ENCODE results near the gene PHC3.
"Not testable (repeated sequence)": the region's sequence is repeated elsewhere in the genome, so short reads cannot be mapped to it uniquely, and the experiment has no call there.

The PHC3 gene, protein sequence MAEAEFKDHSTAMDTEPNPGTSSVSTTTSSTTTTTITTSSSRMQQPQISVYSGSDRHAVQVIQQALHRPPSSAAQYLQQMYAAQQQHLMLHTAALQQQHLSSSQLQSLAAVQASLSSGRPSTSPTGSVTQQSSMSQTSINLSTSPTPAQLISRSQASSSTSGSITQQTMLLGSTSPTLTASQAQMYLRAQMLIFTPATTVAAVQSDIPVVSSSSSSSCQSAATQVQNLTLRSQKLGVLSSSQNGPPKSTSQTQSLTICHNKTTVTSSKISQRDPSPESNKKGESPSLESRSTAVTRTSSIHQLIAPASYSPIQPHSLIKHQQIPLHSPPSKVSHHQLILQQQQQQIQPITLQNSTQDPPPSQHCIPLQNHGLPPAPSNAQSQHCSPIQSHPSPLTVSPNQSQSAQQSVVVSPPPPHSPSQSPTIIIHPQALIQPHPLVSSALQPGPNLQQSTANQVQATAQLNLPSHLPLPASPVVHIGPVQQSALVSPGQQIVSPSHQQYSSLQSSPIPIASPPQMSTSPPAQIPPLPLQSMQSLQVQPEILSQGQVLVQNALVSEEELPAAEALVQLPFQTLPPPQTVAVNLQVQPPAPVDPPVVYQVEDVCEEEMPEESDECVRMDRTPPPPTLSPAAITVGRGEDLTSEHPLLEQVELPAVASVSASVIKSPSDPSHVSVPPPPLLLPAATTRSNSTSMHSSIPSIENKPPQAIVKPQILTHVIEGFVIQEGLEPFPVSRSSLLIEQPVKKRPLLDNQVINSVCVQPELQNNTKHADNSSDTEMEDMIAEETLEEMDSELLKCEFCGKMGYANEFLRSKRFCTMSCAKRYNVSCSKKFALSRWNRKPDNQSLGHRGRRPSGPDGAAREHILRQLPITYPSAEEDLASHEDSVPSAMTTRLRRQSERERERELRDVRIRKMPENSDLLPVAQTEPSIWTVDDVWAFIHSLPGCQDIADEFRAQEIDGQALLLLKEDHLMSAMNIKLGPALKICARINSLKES

DNA sequence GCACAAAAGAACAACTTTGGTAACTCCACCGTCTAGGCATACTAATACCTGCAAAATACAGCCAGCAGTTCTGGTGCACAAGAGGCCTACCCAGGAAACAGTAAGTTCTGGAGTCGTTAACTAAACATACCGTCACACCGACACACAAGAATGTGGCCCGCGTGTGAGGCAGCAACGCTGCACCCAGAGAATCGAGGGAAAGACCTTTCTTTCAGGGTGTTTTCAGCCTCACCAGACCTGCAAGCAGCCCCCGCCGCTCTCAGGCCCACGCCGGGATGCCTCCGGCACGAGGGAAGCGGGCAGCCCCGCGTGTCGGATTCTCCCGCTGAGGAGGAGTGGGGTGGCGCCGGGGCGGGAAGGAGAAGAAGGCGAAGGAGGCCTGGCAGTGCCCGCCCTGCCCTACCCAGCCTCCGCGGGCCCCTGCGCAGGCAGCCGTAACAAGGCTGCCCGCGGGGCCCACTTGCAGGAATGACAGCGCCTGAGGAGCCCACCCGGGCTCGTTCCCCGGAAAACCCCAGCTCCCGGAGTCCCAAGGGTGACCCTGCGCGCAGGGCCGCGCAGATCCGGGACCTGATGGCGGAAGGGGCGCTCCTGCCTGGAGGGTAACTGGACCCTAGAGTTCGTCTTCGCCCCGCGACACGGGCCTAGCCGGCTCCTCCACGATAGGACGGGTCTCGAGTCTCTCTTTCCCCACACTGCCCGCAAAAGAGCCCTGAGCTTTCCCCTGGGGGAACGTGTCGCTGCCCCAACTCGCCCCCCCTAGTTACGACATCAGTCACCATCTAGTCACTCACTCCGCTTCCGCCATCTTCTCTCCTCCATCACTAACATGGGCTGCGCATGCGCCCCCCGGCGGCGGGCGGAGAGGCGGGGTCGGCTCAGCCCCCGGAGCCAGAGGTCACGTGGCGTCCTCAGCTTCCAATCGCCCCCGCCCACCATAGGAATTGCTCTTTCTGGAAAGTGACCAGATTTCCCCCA is at the start of gene PHC3:
Gene PHC3, minus strand, starts transcription at position 826 of the 978 bp plus-strand sequence. Its CDS starts 18 bp downstream, at position 808.
- peak; percentile 86 for DNase-seq

DNA sequence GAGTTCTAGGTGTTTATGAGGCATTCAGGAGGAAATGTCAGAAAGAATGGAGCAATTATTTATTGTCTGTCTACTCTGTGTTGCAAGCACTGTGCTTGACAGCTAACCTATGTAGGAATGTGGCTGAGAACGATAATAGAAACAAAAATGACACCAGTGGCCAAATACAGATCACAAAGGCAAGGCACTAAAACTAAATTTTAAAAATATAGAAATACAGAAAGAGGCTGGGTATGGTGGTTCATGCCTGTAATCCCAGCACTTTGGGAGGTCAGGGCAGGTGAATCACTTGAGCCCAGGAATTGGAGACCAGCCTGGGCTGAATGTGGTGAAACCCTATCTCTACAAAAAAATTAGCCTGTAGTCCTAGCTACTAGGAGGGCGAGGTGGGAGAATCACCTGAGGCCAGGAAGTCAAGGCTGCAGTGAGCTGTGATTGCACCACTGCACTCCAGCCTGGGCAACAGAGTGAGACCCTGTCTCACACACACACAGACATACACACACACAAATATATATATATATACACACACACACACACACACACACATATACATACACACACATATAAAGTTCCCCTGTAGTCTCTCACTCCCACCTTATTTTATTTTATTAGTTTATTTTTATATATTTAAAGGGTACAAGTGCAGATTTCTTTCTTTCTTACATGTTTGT is 46.7 kb upstream of the PHC3 start:
- DNase-seq = no peak

DNA sequence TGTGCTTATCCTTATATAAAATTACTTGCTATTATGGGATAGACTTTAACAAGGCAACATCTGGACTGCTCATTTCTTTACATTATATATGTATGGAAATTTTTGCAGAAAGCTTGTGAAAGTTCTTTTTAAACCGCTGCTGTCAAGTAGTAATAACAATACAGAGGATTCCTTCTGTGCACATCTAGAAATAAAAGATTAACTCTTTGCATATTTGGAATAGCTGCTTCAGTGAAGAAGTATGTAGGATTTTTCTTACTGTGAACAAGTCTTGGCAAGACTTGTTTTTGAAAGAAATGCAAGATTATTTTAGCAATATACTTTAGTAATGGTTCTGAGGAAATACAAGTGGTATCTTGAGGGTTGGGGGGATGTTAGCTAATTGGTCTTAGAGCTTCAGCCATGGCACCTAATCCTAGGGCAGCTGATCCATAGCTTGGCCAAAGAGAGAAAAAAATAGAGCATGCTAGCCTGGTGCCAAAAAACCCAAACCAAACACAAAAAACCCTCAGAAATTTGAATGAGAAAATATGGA is 45.0 kb upstream of the PHC3 start:
- no peak for DNase-seq

DNA sequence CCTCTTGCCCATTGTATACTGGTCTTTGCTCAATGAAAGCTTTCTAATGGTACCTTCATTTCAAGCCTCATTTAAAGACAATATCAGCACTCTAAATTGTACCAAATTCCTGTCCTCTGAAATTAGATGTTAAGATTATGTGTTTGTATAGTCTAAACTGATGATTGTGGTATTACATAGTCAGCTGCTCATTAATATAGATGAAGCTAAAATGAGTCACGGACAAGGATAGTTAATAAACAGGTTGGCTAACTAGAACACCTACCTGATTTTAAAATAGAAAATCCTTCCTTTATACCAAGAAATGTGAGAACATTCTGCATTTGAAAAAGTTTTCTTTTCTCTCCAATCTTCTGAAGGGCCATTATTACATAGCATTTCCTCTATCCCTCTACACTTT is 43.6 kb upstream of the PHC3 start:
- no peak for DNase-seq

DNA sequence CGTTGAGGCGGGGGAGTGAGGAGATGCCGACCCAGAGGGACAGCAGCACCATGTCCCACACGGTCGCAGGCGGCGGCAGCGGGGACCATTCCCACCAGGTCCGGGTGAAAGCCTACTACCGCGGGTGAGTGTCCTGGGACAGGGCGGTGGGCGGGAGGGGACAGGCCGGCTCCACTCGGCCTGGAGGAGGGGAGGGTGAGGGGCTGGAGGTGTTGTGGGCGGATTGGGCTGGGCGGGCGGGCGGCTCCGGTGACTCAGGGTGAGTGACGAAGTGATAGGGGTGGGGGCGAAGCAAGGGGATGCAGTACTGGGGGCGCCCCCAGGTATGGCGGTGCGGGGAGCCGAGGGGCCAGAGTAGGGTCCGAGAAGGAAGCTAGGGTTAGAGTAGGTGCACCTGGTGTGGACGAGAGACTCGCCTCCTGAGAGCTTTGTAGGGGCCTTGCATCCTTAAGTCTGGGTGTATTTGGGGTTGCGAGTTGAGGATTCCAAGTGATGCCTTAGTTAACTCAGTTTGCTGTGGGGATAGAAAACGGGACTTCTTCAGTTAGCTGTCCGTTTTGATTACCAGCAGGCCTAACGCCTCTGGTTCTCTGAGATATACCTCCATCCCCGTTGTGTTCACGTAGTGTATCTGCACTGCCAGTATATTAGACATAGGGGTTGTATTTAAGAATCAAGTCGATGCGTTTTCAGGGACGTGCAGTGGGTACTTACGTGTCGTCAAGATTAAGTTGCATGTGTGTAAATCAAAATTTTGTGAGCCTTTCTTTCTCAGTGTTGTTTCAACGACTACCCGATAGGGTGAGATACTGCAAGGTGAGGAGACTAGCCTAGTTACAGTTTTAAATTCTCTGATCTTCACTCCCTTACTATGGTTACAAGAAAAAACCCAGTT is 41.4 kb upstream of the PHC3 start:
- DNase-seq = no peak

DNA sequence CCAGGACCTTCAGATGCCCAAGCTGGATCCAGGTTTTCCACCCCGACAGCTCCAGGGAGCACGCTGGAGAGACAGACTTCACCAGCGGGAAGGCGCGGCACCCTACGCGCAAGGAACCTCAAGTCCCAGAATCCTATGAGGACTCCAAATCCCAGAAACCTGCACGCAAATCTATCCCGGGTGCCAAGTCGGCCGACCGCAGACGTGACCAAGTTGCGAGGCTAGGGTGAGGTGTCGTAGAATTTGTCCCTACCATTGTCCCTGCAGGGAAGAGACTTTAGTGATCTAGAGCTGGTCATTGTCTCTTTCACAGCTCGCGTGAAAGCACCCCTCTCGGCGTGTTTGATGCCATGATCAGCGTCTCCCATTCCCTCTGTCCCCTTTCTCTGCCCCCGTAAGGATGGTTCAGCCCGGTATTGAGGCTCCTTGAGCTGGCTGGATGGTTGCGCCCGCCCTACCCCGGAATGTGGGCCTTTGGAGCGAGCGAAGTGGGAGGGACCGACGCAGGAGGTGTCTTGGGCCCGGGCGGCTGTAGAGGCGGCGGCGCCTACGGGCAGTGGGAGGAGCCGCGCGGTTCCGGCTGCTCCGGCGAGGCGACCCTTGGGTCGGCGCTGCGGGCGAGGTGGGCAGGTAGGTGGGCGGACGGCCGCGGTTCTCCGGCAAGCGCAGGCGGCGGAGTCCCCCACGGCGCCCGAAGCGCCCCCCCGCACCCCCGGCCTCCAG is 40.6 kb upstream of the PHC3 start, which contains the start of gene PRKCI:
Gene PRKCI, plus strand, starts transcription at position 501 of the 723 bp plus-strand sequence. CDS start 246 bp downstream, outside the sequence.
- peak; percentile 93 for DNase-seq

DNA sequence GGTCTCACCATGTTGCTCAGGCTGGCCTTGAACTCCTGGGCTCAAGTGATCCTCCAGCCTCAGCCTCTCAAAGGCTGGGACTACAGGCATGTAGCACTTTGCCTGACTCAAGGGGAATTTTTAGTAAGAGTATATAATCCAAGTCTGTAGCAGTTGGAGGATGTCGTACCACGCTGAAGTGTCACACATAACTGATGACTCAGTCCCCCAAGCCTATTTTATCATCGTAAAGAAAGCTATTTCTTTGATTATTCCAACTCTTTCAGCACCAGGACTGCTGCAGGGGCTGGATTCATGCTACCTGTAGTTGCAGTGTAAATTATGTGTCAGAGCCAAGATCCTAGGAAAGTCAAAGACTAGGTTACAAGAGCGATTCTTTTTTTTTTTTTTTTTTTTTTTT is 39.3 kb upstream of the PHC3 start:
- no peak for DNase-seq

DNA sequence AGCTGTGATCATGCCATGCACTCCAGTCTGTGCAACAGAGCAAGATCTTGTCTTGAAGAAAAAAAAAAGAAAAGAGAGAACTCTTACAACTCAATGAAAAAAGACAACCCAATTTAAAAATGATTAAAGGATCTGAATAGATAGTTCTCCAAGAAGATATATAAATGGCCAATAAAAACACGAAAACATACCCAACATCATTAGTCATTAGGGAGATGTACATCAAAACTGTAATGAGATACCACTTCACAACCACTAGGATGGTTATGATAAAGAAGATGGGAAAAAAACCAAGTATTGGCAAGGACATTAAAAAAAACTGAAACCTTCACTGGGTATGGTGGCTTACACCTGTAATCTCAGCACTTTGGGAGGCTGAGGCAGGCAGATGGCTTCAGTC is 38.3 kb upstream of the PHC3 start:
- no peak for DNase-seq

DNA sequence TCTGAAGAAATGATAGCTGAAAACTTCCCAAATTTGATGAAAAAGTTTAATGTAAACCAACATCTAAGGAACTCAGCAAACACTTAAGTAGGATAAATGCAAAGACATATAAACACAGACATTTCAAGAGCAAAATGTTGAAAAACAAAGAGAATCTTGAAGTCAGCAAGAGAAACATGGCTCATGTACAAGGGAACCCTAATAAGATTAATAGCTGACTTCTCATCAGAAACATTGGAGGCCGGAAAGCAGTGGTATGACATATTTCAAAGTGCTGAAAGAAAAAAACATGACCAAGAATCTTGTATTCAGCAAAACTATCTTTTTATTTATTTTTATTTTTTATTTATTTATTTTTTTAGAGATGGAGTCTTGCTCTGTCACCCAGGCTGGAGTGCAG is 30.1 kb upstream of the PHC3 start:
- no peak for DNase-seq

DNA sequence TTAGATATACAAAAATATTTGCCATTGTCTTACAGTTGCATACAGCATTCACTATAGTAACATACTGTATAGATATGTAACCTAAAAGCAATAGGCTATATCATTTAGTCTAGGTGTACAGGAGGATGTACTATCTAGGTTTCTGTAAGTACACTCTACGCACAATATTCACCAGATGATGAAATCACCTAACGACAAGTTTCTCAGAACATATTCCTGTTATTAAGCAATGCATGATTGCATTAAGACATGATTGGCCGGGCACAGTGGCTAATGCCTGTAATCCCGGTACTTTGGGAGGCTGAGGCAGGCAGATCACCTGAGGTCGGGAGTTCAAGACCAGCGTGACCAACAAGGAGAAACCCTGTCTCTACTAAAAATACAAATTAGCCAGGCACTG is 26.2 kb upstream of the PHC3 start:
- no peak for DNase-seq

DNA sequence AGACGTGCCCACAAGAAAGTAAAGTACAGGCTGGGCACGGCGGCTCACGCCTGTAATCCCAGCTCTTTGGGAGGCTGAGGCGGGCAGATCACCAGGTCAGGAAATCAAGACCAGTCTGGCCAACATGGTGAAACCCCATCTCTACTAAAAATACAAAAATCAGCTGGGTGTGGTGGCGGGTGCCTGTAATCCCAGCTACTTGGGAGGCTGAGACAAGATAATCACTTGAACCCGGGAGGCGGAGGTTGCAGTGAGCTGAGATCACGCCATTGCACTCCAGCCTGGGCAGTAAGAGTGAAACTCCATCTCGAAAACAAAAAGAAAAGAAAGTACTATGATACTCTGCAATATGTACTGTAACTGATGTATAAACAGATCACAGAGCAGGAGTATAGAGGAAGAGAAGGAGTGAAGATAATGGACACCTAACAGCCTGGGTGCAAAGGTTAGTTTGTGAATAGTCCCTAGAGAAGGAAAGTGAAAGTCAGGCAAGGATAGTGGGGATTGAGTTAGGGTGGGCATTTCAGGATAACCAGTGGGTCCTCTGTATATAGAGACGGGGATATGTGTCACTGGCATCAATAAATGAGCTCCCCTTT is 24.7 kb upstream of the PHC3 start:
- DNase-seq = not testable (repeated sequence)

DNA sequence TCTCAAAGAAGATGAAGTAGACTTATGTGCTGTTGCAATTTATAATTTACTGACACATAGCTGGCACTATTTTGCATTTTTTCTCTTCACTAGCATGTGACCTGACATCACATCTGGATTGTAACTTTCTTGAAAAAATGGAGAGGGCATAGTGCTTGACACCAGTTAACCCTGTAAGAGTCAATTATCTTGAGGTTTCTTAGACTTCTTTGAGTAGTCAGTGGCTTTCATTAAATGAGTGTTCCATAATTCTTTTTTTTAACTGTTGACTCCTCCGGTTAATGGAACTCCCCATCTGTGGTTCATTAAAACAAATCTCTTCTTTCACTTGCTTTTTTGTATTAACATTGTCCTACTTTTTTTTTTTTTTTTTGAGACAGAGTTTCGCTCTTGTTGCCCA is 23.8 kb upstream of the PHC3 start:
- no peak for DNase-seq

DNA sequence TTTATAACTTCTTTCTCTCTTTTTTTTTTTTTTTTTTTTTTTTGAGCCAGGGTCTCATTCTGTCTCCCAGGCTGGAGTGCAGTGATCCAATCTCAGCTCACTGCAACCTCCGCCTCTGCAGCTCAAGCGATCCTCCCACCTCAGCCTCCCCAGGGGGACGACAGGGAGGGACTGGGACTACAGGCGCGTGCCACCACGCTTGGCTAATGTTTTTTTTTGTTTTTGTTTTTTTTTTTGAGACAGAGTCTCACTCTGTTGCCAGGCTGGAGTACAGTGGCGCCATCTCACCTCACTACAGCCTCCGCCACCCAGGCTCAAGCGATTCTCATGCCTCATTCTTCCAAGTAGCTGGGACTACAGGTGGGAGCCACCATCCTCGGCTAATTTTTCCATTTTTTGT is 23.0 kb upstream of the PHC3 start:
- DNase-seq = no peak

DNA sequence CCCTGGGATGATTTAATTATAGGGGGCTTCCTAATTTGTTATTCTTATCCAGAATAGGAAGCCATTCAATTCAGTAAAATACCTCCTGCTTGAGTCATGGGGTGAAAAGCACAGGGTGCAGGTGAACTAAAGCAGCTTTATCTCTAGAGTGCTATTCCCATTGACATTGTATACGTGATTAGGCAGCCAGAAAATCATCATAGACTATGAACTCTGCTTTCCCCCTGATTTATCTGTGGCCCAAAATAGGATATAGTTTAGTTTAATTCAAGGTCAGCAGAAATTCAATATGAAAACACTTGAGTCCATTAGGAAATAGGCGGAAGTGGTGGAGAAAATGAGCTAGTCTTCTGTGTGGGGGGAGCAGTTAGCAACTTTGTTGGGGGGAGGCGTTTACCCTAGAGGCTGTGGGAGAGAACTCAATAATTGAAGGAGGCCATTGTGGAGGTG is 22.5 kb upstream of the PHC3 start:
- DNase-seq = no peak

DNA sequence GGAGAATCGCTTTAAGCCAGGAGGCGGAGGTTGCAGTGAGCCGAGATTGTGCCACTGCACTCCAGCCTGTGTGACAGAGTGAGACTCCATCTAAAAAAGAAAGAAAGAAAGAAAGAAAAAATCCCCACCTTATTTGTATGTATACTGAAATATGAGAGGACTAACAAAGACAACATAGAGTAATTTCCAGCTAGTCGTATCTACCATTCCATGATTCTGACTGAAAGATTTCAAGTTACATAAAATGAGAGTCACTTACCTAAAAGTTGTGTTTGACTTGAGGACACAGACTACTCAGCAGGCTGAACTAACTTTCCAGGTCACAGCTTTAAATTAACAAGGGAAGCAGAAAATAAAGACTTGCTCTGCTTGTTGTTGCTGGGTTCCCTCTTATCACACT is 21.9 kb upstream of the PHC3 start:
- no peak for DNase-seq

DNA sequence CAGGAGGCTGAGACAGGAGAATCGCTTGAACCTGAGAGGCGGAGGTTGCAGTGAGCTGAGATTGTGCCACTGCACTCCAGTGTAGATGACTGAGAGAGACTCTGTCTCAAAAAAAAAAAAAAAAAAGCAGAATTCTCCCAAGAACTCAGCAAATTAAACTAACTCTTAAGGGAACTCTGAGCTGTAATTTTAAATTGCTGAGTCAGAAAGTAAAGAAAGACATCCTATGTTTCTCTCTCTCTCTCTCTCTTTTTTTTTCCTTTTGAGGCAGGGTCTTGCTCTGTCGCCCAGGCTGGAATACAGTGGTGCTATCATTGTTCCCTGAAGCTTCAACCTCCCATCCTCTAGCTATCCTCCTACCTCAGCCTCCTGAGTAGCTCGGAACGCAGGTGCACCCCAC is 20.0 kb upstream of the PHC3 start:
- DNase-seq = no peak

DNA sequence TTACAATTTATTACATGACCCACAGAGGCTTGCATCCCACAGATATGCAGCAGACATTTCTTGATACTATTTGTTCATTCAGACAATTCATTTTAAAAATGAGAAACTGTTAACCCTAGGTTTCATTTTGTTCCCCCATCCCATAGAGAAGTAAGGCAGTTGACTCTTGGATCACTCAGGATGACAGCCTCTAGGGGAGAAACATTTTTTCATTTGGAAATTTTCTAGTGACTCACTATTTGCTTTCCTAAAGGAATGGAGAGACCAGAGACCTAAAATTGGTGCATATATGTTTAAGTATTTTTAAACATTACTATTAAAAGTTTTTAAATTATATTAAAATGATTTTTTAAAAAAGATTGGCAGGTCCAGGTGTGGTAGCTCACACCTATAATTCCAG is 19.5 kb upstream of the PHC3 start:
- no peak for DNase-seq

DNA sequence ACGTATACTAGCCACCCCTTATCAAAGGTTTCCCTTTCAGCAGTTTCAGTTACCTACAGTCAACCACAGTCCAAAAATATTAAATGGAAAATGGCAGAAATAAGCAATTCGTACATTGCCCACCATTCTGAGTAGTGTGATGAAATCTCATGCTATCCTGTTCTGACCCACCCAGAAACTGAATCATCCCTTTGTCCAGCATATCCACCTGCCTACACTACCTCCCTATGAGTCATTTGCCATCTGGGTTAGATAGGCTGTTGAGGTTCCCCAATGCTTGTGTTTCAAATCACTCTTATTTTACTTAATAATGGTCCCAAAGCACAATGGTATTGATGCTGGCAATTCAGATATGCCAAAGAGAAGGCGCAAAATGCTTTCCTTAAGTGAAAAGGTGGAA is 15.3 kb upstream of the PHC3 start:
- no peak for DNase-seq

DNA sequence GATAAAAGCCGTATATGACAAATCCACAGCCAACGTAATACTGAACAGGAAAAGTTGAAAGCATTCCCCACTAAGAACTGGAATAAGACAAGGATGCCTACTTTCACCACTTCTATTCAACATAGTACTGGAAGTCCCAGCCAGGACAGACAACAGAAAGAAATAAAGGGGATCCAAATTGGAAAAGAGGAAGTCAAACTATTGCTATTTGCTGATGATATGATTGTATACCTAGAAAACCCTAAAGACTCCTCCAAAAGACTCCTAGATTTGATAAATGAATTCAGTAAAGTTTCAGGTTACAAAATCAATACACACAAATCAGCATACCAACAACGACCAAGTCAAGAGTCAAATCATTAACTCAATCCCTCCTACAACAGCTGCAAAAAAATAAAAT is 14.2 kb upstream of the PHC3 start:
- not testable (repeated sequence) for DNase-seq
